ENCODE measurements around the gene SPON1.

DNA sequence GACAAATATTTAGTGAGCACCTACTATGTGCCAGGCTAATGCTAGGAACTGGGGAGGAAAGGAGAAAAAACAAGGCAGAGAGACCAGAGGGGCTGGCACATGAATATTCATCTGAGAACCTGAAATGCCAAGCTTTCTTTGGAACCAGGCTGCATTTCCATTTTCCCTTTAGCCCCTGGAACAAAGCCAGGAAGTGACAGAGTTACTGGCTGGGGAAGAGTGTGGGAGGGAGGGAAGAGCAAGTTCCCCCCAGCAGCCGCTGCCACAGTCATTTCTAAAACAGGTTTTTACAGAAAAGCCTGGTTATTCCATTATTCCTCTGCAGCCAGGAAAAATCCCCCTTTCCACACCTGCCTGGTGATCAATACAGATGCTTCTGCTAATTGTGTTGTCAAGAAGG lies 97.0 kb downstream of the SPON1 start:
- TF ChIP-seq CTCF (IDR thresholded peaks at IDR 0.05) (no peak), POLR2A (IDR thresholded peaks at IDR 0.05) (no peak)

All from heart left ventricle (tissue), 13 donors.